ENCODE results near the gene KRTAP6-2.

KRTAP6-2 gene

GRCh38 chr21:30563630-30564029 is 35.1 kb downstream of the KRTAP6-2 start:
- no peak for FAIRE-seq
- no peak for DNase-seq (ENCODE audit: insufficient read length)
- no peak for TF ChIP-seq POLR2A (IDR thresholded peaks at IDR 0.05; ENCODE audit: low read depth, low read length)
- no peak for TF ChIP-seq POLR2AphosphoS5 (IDR thresholded peaks at IDR 0.05; ENCODE audit: low read depth, low read length)
- TF ChIP-seq TAF1 (IDR thresholded peaks at IDR 0.05; ENCODE audit: borderline replicate concordance, low read depth, low read length) = no peak

GRCh38 chr21:30563072-30563471 is 35.6 kb downstream of the KRTAP6-2 start:
- DNase-seq (ENCODE audit: insufficient read length) (no peak), FAIRE-seq (no peak)
- TF ChIP-seq POLR2AphosphoS5 (IDR thresholded peaks at IDR 0.05; ENCODE audit: low read depth, low read length) (no peak), POLR2A (IDR thresholded peaks at IDR 0.05; ENCODE audit: low read depth, low read length) (no peak), TAF1 (IDR thresholded peaks at IDR 0.05; ENCODE audit: borderline replicate concordance, low read depth, low read length) (no peak)

DNA sequence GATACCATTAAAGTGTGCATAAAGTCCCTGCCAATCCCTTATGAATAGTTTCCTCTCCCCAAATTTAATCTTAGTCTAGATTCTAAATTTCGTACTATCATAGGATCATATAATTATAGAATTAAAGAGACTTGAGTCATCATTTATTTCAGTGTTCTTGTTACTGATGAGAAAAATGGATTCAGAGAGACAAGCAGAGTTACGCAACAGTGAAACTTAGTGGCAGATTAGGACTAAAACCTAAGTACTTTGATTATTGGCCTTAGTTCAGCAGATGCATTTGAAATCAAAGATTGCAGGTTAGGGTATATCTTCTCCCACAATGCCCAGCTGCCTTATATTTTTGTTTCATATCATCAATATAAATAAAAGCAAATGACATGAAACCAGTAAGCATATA is 36.7 kb downstream of the KRTAP6-2 start:
- FAIRE-seq = no peak
- DNase-seq (ENCODE audit: insufficient read length) = no peak
- TF ChIP-seq POLR2AphosphoS5 (IDR thresholded peaks at IDR 0.05; ENCODE audit: low read depth, low read length) (no peak), POLR2A (IDR thresholded peaks at IDR 0.05; ENCODE audit: low read depth, low read length) (no peak), TAF1 (IDR thresholded peaks at IDR 0.05; ENCODE audit: borderline replicate concordance, low read depth, low read length) (no peak)

- DNase-seq (ENCODE audit: insufficient read length) (no peak), FAIRE-seq (no peak)
- no peak for TF ChIP-seq POLR2A (IDR thresholded peaks at IDR 0.05; ENCODE audit: low read depth, low read length)
- no peak for TF ChIP-seq POLR2AphosphoS5 (IDR thresholded peaks at IDR 0.05; ENCODE audit: low read depth, low read length)
- no peak for TF ChIP-seq TAF1 (IDR thresholded peaks at IDR 0.05; ENCODE audit: borderline replicate concordance, low read depth, low read length)
Observed at GRCh38 chr21:30561264-30561895, 37.3 kb downstream of the KRTAP6-2 start, which contains the start of gene KRTAP19-7. Gene KRTAP19-7, minus strand, starts transcription at chr21:30561314. Its CDS starts 25 bp downstream, at chr21:30561289.

DNA sequence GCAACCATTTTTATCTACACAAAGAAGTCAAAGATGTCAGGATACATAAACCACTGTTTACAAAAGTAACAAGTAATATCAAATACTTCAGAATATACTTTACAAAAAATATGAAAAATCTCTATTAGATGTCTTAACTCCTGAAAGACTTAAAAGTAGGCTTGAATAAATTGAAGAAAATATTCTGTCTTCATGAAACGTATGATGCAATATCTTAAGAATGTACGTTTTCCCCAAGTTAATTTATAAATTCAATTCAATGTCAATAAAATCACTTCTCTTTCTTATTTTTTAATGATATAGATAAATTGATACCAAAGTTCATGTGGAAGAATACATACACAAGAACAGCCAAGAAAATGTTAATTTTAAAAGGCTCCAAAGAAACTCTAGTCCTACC is 43.6 kb downstream of the KRTAP6-2 start:
- FAIRE-seq (no peak), DNase-seq (ENCODE audit: insufficient read length) (no peak)
- TF ChIP-seq POLR2A (IDR thresholded peaks at IDR 0.05; ENCODE audit: low read depth, low read length) = no peak
- TF ChIP-seq TAF1 (IDR thresholded peaks at IDR 0.05; ENCODE audit: borderline replicate concordance, low read depth, low read length) = no peak
- TF ChIP-seq POLR2AphosphoS5 (IDR thresholded peaks at IDR 0.05; ENCODE audit: low read depth, low read length) = no peak

DNA sequence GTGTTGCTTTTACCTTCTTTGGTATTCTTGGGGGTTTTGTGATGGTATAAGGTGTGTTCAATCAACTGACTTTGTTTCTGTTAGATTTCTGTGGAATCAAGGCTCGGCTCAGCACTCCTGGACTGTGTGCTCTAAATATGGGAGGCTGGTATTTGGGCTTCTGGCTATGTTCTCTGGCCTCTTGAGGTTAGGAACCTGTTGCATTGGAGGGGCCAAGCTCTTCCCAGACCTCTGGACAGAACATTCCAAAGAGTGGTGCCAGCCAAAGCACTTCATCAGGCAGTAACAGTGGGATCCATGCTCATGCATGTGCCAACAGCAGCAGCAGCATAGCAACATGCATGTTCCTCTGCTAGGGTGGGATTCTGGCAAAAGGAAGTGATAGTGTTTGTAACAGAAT is 45.9 kb downstream of the KRTAP6-2 start:
- no peak for DNase-seq (ENCODE audit: insufficient read length)
- TF ChIP-seq TAF1 (IDR thresholded peaks at IDR 0.05; ENCODE audit: borderline replicate concordance, low read depth, low read length) = no peak
- TF ChIP-seq POLR2AphosphoS5 (IDR thresholded peaks at IDR 0.05; ENCODE audit: low read depth, low read length) = no peak
- no peak for TF ChIP-seq POLR2A (IDR thresholded peaks at IDR 0.05; ENCODE audit: low read depth, low read length)
- FAIRE-seq = no peak
